NCI-H460 (cell line): ENCODE data around the gene POLD4. TPM values are rescaled to one million over a fixed set of nuclear protein-coding genes. Genes with fewer than 3 reads are reported as not detected.

ENCODE experiments used
- DNase-seq: peaks from one replicate; pipeline ENCODE4 v3.0.0-alpha.2; 2016; ENCODE audit warnings: low read depth; ENCODE audit errors: extremely low read depth
- small RNA-seq, 2 experiments: library from RNA; depleted of rRNA; stranded (forward); fragments of <200 nt; gene quantifications; one replicate each; pipeline ENCODE3, GENCODE V24; 2014
- total RNA-seq: library from RNA; depleted of rRNA; stranded (reverse); fragments of >200 nt; shearing (Covaris generic); gene quantifications from 2 replicates; pipeline ENCODE4 v1.2.3, GENCODE V29; 2014; rRNA removed

POLD4 gene
- total RNA-seq, 1 experiment from 2014 or later = 62.8 TPM

DNA sequence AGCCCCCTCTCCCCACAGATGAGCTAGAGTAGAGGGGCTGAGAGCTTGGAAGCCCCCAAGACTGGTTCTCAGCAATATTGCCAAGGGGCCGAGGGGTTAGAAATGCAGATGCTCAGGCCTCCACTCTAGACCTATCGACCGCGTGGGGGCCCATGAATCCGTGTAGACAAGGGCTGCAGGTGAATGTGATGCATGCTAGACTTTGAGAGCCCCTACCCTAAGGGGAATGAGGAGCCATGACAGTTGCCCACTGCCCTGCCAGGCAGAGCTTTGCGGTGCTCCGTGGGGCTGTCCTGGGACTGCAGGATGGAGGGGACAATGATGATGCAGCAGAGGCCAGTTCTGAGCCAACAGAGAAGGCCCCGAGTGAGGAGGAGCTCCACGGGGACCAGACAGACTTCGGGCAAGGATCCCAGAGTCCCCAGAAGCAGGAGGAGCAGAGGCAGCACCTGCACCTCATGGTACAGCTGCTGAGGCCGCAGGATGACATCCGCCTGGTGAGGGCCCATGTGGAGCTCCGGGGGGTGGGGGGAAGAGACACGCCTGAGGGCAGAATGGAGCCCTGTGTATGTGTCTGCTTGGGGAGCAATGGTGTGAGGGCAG lies 48.7 kb downstream of the POLD4 start:
- no peak for DNase-seq

DNA sequence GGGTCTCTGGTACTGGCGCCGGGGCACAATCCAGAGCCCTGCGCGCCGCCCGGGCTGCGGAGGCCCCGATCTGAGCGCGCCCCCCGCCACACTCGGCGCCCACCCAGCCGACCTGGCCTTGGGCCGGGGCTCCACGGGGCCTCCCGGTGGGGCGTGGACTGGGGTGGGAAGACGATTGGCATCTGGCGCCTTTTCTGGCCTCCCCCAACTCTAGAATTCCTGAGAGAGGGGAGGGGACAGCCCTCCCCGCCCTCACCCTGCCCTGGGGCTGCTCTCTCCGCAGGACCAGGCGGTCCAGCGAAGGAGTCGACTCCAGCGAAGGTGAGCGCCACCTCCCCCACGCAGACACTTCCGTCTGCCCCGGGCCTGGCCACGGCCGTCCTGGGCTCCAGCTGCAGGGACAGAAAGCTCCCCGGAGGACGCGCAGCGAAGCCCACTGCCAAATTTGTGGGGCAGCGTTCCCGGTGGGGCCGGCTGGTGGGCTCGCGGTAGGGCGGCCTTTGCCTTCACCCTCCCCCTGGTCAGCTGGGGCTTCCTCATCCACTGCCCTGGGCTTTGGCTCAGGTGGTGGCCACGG lies 49.4 kb downstream of the POLD4 start:
- DNase-seq = no peak

DNA sequence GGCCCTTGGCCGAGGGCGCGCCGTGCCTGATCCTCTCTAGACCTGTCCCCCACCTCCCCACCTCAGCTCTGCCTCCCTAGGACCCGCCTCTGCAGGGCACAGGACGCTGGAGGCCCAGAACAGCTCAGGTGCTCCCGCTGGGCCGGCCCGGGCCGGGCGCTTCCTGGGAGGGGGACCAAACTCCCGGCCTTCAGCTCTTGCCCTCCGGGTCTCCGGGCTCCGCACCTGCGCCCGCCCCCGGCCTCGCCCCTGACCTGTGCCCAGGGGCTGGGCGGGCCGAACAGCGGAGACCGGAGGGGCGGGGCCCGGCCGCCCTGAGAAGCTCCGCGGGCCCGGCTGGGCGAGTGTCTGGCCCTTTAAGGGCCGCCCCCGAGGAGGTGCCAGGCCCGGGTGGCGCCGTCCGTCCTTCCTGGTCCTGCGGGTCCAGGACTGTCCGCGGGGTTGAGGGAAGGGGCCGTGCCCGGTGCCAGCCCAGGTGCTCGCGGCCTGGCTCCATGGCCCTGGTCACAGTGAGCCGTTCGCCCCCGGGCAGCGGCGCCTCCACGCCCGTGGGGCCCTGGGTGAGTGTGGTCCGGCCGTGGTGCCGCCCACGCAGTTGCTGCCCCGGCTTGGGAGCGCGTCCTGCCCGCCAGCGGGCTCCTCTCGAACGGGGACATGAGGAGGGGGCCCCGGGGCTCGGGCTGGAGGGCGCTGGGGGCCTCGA lies 50.1 kb downstream of the POLD4 start, which contains the start of gene SSH3:
SSH3 (plus strand) TSS at position 399 of the 703 bp plus-strand sequence; CDS start at position 495, 96 bp downstream.
- DNase-seq = peak; percentile 42

DNA sequence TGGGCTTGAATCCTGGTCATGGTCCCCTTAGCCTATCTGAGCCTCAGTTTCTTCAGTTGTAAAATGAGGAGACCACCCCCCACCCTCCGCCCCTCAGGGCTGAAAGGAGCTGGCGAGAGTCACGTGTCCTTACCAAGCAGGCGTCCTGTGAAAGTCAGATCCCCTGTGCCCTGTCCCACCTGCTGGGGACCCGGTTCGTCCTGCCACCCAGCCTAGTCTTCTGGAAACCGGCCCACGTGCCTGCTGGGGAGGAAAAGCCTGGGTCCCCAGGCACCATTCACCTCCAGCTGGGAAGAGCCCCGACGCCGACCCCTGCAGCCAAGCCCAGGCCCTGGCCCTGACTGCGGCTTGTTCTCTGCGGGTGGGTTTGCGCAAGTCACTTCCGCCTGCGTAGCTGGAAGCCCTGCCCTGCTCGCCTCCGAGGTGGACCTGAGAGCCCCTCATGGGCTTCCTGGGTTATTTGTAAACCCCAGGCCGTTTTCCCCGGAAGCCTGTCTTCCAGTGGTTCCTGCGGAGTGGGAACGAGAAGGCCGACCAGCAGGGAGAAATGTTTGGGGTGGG lies 50.7 kb downstream of the POLD4 start:
- DNase-seq = peak; percentile 4

DNA sequence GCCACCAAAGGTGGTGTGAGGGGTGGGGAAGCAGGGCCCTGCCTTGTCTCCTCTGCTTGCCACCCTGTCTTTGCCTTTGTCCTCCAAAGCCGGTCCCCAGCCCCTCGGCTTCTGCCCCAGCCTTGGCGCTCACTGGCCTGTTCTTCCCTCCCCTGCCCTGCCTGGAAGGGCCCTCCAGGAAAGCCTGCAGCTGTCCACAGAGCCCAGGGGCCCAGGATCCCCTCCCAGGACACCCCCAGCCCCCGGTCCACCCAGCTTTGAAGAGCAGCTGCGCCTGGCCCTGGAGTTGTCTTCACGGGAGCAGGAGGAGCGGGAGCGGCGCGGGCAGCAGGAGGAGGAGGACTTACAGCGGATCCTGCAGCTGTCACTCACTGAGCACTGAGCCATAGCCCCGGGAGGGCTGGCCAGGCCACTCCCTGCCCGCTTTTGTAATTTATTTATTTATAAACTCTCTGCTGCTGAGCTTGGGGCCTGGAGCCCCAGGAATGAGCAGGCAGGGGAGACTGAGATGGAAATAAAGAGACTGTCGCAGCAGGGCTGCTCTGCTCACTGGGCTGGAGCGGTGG lies 51.3 kb downstream of the POLD4 start:
- peak; percentile 34 for DNase-seq

DNA sequence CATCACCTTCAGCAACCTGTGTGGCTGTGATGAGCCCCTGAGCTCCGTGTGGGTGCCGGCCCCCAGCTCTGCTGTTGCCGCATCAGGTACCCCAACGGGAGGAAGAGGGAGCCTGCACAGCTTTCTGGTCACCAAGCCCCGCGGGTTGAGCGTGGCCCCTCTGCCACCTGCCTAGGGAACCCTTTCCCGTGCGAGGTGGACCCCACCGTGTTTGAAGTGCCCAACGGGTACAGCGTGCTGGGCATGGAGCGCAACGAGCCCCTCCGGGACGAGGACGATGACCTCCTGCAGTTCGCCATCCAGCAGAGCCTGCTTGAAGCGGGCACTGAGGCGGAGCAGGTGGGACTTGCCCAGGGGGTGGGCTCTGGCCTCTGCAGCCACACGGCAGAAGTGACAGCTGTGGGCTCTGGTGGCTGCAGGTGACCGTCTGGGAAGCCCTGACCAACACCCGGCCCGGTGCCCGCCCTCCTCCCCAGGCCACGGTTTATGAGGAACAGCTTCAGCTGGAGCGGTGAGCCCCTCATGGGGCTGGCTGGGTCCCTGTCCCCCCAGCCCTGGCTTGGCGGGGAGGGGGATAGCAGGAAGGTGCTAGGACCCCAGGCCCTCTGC lies 51.9 kb downstream of the POLD4 start:
- DNase-seq = no peak

Small RNA genes lying within 50 kb of the gene (small RNA-seq; reads per million reads assigned to genes)
- gene RN7SKP239 (0 to 0.53 reads per million in 2 experiments), gene RNU6-1238P (0 to 0.06 reads per million in 2 experiments)

Other genes with a start within 250 kb of the POLD4 start
- gene KDM2A, start 234.3 kb downstream of the POLD4 start, total RNA-seq = 15.1 and 18.5 TPM in 2 replicates
- 39.2 and 40.7 TPM in 2 replicates for gene GRK2, start 87.1 kb downstream of the POLD4 start, total RNA-seq
- 14.3 and 21.2 TPM in 2 replicates for gene ANKRD13D, start 64.2 kb downstream of the POLD4 start, total RNA-seq
- gene SSH3, start 50.0 kb downstream of the POLD4 start, total RNA-seq = 5.0 and 8.6 TPM in 2 replicates
- 4.9 and 5.3 TPM in 2 replicates for gene CLCF1, start 20.1 kb upstream of the POLD4 start, total RNA-seq
- gene RAD9A, start 38.4 kb upstream of the POLD4 start, total RNA-seq = 4.2 and 5.9 TPM in 2 replicates
- 137 and 159 TPM in 2 replicates for gene PPP1CA, start 48.3 kb upstream of the POLD4 start, total RNA-seq
- gene TBC1D10C, start 50.5 kb upstream of the POLD4 start, total RNA-seq = not detected in 2 replicates
- 0.09 and 0.12 TPM in 2 replicates for gene CARNS1, start 62.1 kb upstream of the POLD4 start, total RNA-seq
- gene RPS6KB2, start 74.9 kb upstream of the POLD4 start, total RNA-seq = 21.6 and 23.6 TPM in 2 replicates
- not detected in 2 replicates for gene PTPRCAP, start 84.1 kb upstream of the POLD4 start, total RNA-seq
- 29.2 and 33.0 TPM in 2 replicates for gene CORO1B, start 89.9 kb upstream of the POLD4 start, total RNA-seq
- gene GPR152, start 99.2 kb upstream of the POLD4 start, total RNA-seq = not detected in 2 replicates
- 3.2 and 4.1 TPM in 2 replicates for gene CABP4, start 101.8 kb upstream of the POLD4 start, total RNA-seq
- 7.4 and 19.9 TPM in 2 replicates for gene TMEM134, start 115.7 kb upstream of the POLD4 start, total RNA-seq
- gene AIP, start 129.5 kb upstream of the POLD4 start, total RNA-seq = 49.2 and 49.5 TPM in 2 replicates
- gene PITPNM1, start 151.8 kb upstream of the POLD4 start, total RNA-seq = 24.5 TPM in 2 replicates
- 25.1 and 29.6 TPM in 2 replicates for gene CDK2AP2, start 154.6 kb upstream of the POLD4 start, total RNA-seq
- gene CABP2, start 169.9 kb upstream of the POLD4 start, total RNA-seq = not detected in 2 replicates
- gene GSTP1, start 230.3 kb upstream of the POLD4 start, total RNA-seq = 665 and 811 TPM in 2 replicates